ENCODE data around the gene GCNT4. TPM values are rescaled to one million over a fixed set of nuclear protein-coding genes. Genes with fewer than 3 reads are reported as not detected.
"Not testable (repeated sequence)": the region's sequence is repeated elsewhere in the genome, so short reads cannot be mapped to it uniquely, and the experiment has no call there.

The GCNT4 gene
- total and polyA plus RNA-seq, 5 donors from 2014 or later: 7.6 to 16.6 (median 12.8) TPM

- not testable (repeated sequence) for H3K4me3 Mint-ChIP-seq; H3K36me3 Mint-ChIP-seq; H3K9me3 Mint-ChIP-seq; H3K27me3 Mint-ChIP-seq; DNase-seq; H3K27ac ChIP-seq (ENCODE audit: insufficient read depth, low read length, poor library complexity, severe bottlenecking); H3K27ac Mint-ChIP-seq; H3K4me3 ChIP-seq (ENCODE audit: low read depth, low read length); H3K9me3 ChIP-seq (ENCODE audit: control insufficient read depth in 2 of 2, low read length in 2 of 2); H3K36me3 ChIP-seq (ENCODE audit: control insufficient read depth, insufficient read depth, low read length); ATAC-seq (ENCODE audit: low read depth in 2 of 2); H3K27me3 ChIP-seq (ENCODE audit: control insufficient read depth, insufficient read depth, low read length)
- H3K4me1 ChIP-seq (ENCODE audit: control insufficient read depth, insufficient read depth, low read length, poor library complexity, severe bottlenecking): peaks cover 39% of the 10 kb centered on the region
- peaks cover 29 to 62% (median 36%) of the 10 kb centered on the region in 4 donors for H3K4me1 Mint-ChIP-seq
Observed at GRCh38 chr5:75079346-75079745, 27.0 kb upstream of the GCNT4 start.

GRCh38 chr5:75078027-75078426, 25.7 kb upstream of the GCNT4 start:
- H3K9me3 ChIP-seq (ENCODE audit: control insufficient read depth in 2 of 2, low read length in 2 of 2): no peaks in the 10 kb centered on the region
- peak overlapping the region; percentile 52 to 83 (median 63) for H3K4me3 Mint-ChIP-seq
- peak overlapping the region in 1 of 3 donors; percentile 89 for H3K27ac Mint-ChIP-seq
- H3K4me1 ChIP-seq (ENCODE audit: control insufficient read depth, insufficient read depth, low read length, poor library complexity, severe bottlenecking): peaks cover 39% of the 10 kb centered on the region
- DNase-seq (peak; percentile 26 to 85 (median 73)), ATAC-seq (ENCODE audit: low read depth in 2 of 2) (peak; percentile 93 to 95)
- peak overlapping the region; percentile 39 for H3K27ac ChIP-seq (ENCODE audit: insufficient read depth, low read length, poor library complexity, severe bottlenecking)
- H3K36me3 Mint-ChIP-seq: no peaks in the 10 kb centered on the region
- H3K27me3 ChIP-seq (ENCODE audit: control insufficient read depth, insufficient read depth, low read length): no peaks in the 10 kb centered on the region
- H3K4me1 Mint-ChIP-seq: peaks cover 32 to 75% (median 39%) of the 10 kb centered on the region in 4 donors
- no peaks in the 10 kb centered on the region for H3K9me3 Mint-ChIP-seq
- H3K4me3 ChIP-seq (ENCODE audit: low read depth, low read length): peak overlapping the region; percentile 61
- no peaks in the 10 kb centered on the region for H3K36me3 ChIP-seq (ENCODE audit: control insufficient read depth, insufficient read depth, low read length)
- H3K27me3 Mint-ChIP-seq: no peaks in the 10 kb centered on the region

GRCh38 chr5:75072061-75072460, 19.7 kb upstream of the GCNT4 start:
- H3K4me1 Mint-ChIP-seq: peaks cover 11 to 44% (median 26%) of the 10 kb centered on the region in 4 donors
- no peaks in the 10 kb centered on the region for H3K36me3 Mint-ChIP-seq
- ATAC-seq (ENCODE audit: low read depth in 2 of 2): no peak
- Histone ChIP-seq H3K4me1 (ENCODE audit: control insufficient read depth, insufficient read depth, low read length, poor library complexity, severe bottlenecking) (peaks cover 14% of the 10 kb centered on the region), H3K27ac (ENCODE audit: insufficient read depth, low read length, poor library complexity, severe bottlenecking) (no peak overlapping the region), H3K27me3 (ENCODE audit: control insufficient read depth, insufficient read depth, low read length) (no peaks in the 10 kb centered on the region), H3K36me3 (ENCODE audit: control insufficient read depth, insufficient read depth, low read length) (no peaks in the 10 kb centered on the region), H3K9me3 (ENCODE audit: control insufficient read depth in 2 of 2, low read length in 2 of 2) (no peaks in the 10 kb centered on the region), H3K4me3 (ENCODE audit: low read depth, low read length) (no peak overlapping the region)
- DNase-seq: no peak
- H3K27ac Mint-ChIP-seq: no peak overlapping the region
- H3K27me3 Mint-ChIP-seq: no peaks in the 10 kb centered on the region
- no peaks in the 10 kb centered on the region for H3K9me3 Mint-ChIP-seq
- H3K4me3 Mint-ChIP-seq: no peak overlapping the region

GRCh38 chr5:75071100-75071499, 18.7 kb upstream of the GCNT4 start:
- Mint-ChIP-seq H3K9me3 (no peaks in the 10 kb centered on the region), H3K36me3 (no peaks in the 10 kb centered on the region), H3K27me3 (no peaks in the 10 kb centered on the region), H3K27ac (no peak overlapping the region), H3K4me1 (peaks cover 6 to 45% (median 24%) of the 10 kb centered on the region in 4 donors), H3K4me3 (no peak overlapping the region)
- H3K27me3 ChIP-seq (ENCODE audit: control insufficient read depth, insufficient read depth, low read length): no peaks in the 10 kb centered on the region
- H3K4me3 ChIP-seq (ENCODE audit: low read depth, low read length): no peak overlapping the region
- ATAC-seq (ENCODE audit: low read depth in 2 of 2): no peak
- peaks cover 8% of the 10 kb centered on the region for H3K4me1 ChIP-seq (ENCODE audit: control insufficient read depth, insufficient read depth, low read length, poor library complexity, severe bottlenecking)
- no peaks in the 10 kb centered on the region for H3K36me3 ChIP-seq (ENCODE audit: control insufficient read depth, insufficient read depth, low read length)
- no peaks in the 10 kb centered on the region for H3K9me3 ChIP-seq (ENCODE audit: control insufficient read depth in 2 of 2, low read length in 2 of 2)
- H3K27ac ChIP-seq (ENCODE audit: insufficient read depth, low read length, poor library complexity, severe bottlenecking): no peak overlapping the region
- no peak for DNase-seq

GRCh38 chr5:75067434-75067833, 15.1 kb upstream of the GCNT4 start:
- Mint-ChIP-seq H3K9me3 (no peaks in the 10 kb centered on the region), H3K36me3 (no peaks in the 10 kb centered on the region), H3K27ac (peak overlapping the region in 1 of 3 donors; percentile 96), H3K4me3 (no peak overlapping the region), H3K4me1 (peaks cover 10 to 41% (median 21%) of the 10 kb centered on the region in 4 donors), H3K27me3 (no peaks in the 10 kb centered on the region)
- DNase-seq (no peak), ATAC-seq (ENCODE audit: low read depth in 2 of 2) (no peak)
- H3K4me3 ChIP-seq (ENCODE audit: low read depth, low read length): no peak overlapping the region
- H3K27ac ChIP-seq (ENCODE audit: insufficient read depth, low read length, poor library complexity, severe bottlenecking): no peak overlapping the region
- H3K9me3 ChIP-seq (ENCODE audit: control insufficient read depth in 2 of 2, low read length in 2 of 2): no peaks in the 10 kb centered on the region
- H3K36me3 ChIP-seq (ENCODE audit: control insufficient read depth, insufficient read depth, low read length): no peaks in the 10 kb centered on the region
- H3K27me3 ChIP-seq (ENCODE audit: control insufficient read depth, insufficient read depth, low read length): no peaks in the 10 kb centered on the region
- peaks cover 10% of the 10 kb centered on the region for H3K4me1 ChIP-seq (ENCODE audit: control insufficient read depth, insufficient read depth, low read length, poor library complexity, severe bottlenecking)

GRCh38 chr5:75062925-75063531, 10.7 kb upstream of the GCNT4 start:
- DNase-seq (no peak), ATAC-seq (ENCODE audit: low read depth in 2 of 2) (no peak)
- peaks cover 28% of the 10 kb centered on the region for H3K4me1 ChIP-seq (ENCODE audit: control insufficient read depth, insufficient read depth, low read length, poor library complexity, severe bottlenecking)
- Mint-ChIP-seq H3K9me3 (peaks cover 0 to 1% (median 0%) of the 10 kb centered on the region in 7 donors), H3K4me3 (peak overlapping the region in 3 of 4 donors; percentile 4 to 60 (median 22)), H3K4me1 (peaks cover 23 to 76% (median 50%) of the 10 kb centered on the region in 4 donors), H3K27me3 (no peaks in the 10 kb centered on the region), H3K27ac (peak overlapping the region; percentile 50 to 97 (median 92)), H3K36me3 (no peaks in the 10 kb centered on the region)
- H3K36me3 ChIP-seq (ENCODE audit: control insufficient read depth, insufficient read depth, low read length): no peaks in the 10 kb centered on the region
- no peaks in the 10 kb centered on the region for H3K27me3 ChIP-seq (ENCODE audit: control insufficient read depth, insufficient read depth, low read length)
- no peak overlapping the region for H3K27ac ChIP-seq (ENCODE audit: insufficient read depth, low read length, poor library complexity, severe bottlenecking)
- H3K4me3 ChIP-seq (ENCODE audit: low read depth, low read length): no peak overlapping the region
- no peaks in the 10 kb centered on the region for H3K9me3 ChIP-seq (ENCODE audit: control insufficient read depth in 2 of 2, low read length in 2 of 2)

- H3K27ac ChIP-seq (ENCODE audit: insufficient read depth, low read length, poor library complexity, severe bottlenecking): peak overlapping the region; percentile 83
- H3K27me3 ChIP-seq (ENCODE audit: control insufficient read depth, insufficient read depth, low read length): no peaks in the 10 kb centered on the region
- no peaks in the 10 kb centered on the region for H3K36me3 Mint-ChIP-seq
- H3K4me3 Mint-ChIP-seq: peak overlapping the region; percentile 39 to 97 (median 76)
- peaks cover 0 to 2% (median 0%) of the 10 kb centered on the region in 7 donors for H3K9me3 Mint-ChIP-seq
- H3K9me3 ChIP-seq (ENCODE audit: control insufficient read depth in 2 of 2, low read length in 2 of 2): no peaks in the 10 kb centered on the region
- peak; percentile 92 to 94 for ATAC-seq (ENCODE audit: low read depth in 2 of 2)
- H3K4me3 ChIP-seq (ENCODE audit: low read depth, low read length): peak overlapping the region; percentile 54
- H3K27ac Mint-ChIP-seq: peak overlapping the region; percentile 97 to 98 (median 98)
- no peaks in the 10 kb centered on the region for H3K36me3 ChIP-seq (ENCODE audit: control insufficient read depth, insufficient read depth, low read length)
- peak; percentile 44 to 87 (median 81) for DNase-seq
- peaks cover 26 to 91% (median 68%) of the 10 kb centered on the region in 4 donors for H3K4me1 Mint-ChIP-seq
- H3K27me3 Mint-ChIP-seq: peaks cover 4% of the 10 kb centered on the region
- H3K4me1 ChIP-seq (ENCODE audit: control insufficient read depth, insufficient read depth, low read length, poor library complexity, severe bottlenecking): peaks cover 58% of the 10 kb centered on the region
Observed at GRCh38 chr5:75059912-75060545, 7.7 kb upstream of the GCNT4 start.
